Activated naive CD4-positive, alpha-beta T cell treated with anti-CD3 and anti-CD28 coated beads for 36 hours (primary cell): ENCODE measurements around the gene DRAXIN. TPM values are rescaled to one million over a fixed set of nuclear protein-coding genes. Genes with fewer than 3 reads are reported as not detected.

Source experiments
- CTCF ChIA-PET: fragments of 350-600 bp; sonication (Branson Sonifier 250); formaldehyde crosslinking; loops from one replicate; lab custom pipeline; 2021; ENCODE audit warnings: antibody characterized with exemption; lab: Charles Lee
- DNase-seq: peaks from one replicate; pipeline ENCODE4 v3.0.0-alpha.2; 2020
- H3K27ac Mint-ChIP-seq: one replicate; pipeline ENCODE4 v1.8.0; 2021; ENCODE audit warnings: mild to moderate bottlenecking, mixed read lengths
- H3K27me3 Mint-ChIP-seq: one replicate; pipeline ENCODE4 v1.8.0; 2021; ENCODE audit warnings: low read depth, mixed read lengths
- H3K36me3 Mint-ChIP-seq: one replicate; pipeline ENCODE4 v1.8.0; 2021; ENCODE audit warnings: low read depth, mixed read lengths
- H3K4me1 Mint-ChIP-seq: one replicate; pipeline ENCODE4 v1.8.0; 2021; ENCODE audit warnings: low read depth, mixed read lengths
- H3K4me3 Mint-ChIP-seq: one replicate; pipeline ENCODE4 v1.8.0; 2021; ENCODE audit warnings: mild to moderate bottlenecking, moderate library complexity, mixed read lengths
- H3K9me3 Mint-ChIP-seq: one replicate; pipeline ENCODE4 v1.8.0; 2021; ENCODE audit warnings: mixed read lengths
- intact Hi-C: fragments of 100-400 bp; cut with micrococcal nuclease; formaldehyde crosslinking; loops from one replicate; pipeline ENCODE4 v1.15.1; 2023
- total RNA-seq, 2 experiments: library from RNA; stranded (reverse); gene quantifications; one replicate each; pipeline ENCODE4 v1.2.3, GENCODE V29; 2021

Gene DRAXIN
- total RNA-seq, 2 experiments from 2014 or later = 0.26 to 0.30 TPM

GRCh38 chr1:11722538-11722937 is 31.0 kb downstream of the DRAXIN start:
- Mint-ChIP-seq H3K9me3 (no peaks in the 10 kb centered on the region), H3K27me3 (no peaks in the 10 kb centered on the region), H3K4me1 (peaks cover 20% of the 10 kb centered on the region), H3K4me3 (no peak overlapping the region), H3K36me3 (no peaks in the 10 kb centered on the region), H3K27ac (no peak overlapping the region)
- CTCF ChIA-PET = interaction anchor here (0.6 to 1.1 kb wide), 4 partner anchors 58 to 546 kb away, joined by 3 to 5 read pairs (median 4); partner anchors contain the start of gene FBXO6
- DNase-seq = no peak
- intact Hi-C loops = no loop called here

- intact Hi-C loops = no loop called here
- H3K9me3 Mint-ChIP-seq = no peaks in the 10 kb centered on the region
- no peak overlapping the region for H3K27ac Mint-ChIP-seq
- DNase-seq = no peak
- no peak overlapping the region for H3K4me3 Mint-ChIP-seq
- H3K36me3 Mint-ChIP-seq = no peaks in the 10 kb centered on the region
- H3K27me3 Mint-ChIP-seq = no peaks in the 10 kb centered on the region
- CTCF ChIA-PET = interaction anchor here (0.7 kb wide), 1 partner anchor 79 kb away, joined by 3 read pairs; no protein-coding TSS in a partner anchor
- H3K4me1 Mint-ChIP-seq = peaks cover 21% of the 10 kb centered on the region
These were observed 34.1 kb downstream of the DRAXIN start for GRCh38 chr1:11725616-11726015.

- CTCF ChIA-PET = no interaction called here
These were observed 35.6 kb downstream of the DRAXIN start for GRCh38 chr1:11727119-11727518.

GRCh38 chr1:11728126-11728806 is 36.8 kb downstream of the DRAXIN start:
- CTCF ChIA-PET = no interaction called here
- intact Hi-C loops = no loop called here
- no peaks in the 10 kb centered on the region for H3K27me3 Mint-ChIP-seq
- no peaks in the 10 kb centered on the region for H3K9me3 Mint-ChIP-seq
- peaks cover 42% of the 10 kb centered on the region for H3K4me1 Mint-ChIP-seq
- H3K4me3 Mint-ChIP-seq = no peak overlapping the region
- no peaks in the 10 kb centered on the region for H3K36me3 Mint-ChIP-seq
- DNase-seq = no peak
- H3K27ac Mint-ChIP-seq = no peak overlapping the region

More at GRCh38 chr1:11727119-11727518, 35.6 kb downstream of the DRAXIN start:
- intact Hi-C loops = no loop called here
- Mint-ChIP-seq H3K9me3 (no peaks in the 10 kb centered on the region), H3K36me3 (no peaks in the 10 kb centered on the region), H3K4me1 (peaks cover 35% of the 10 kb centered on the region), H3K4me3 (no peak overlapping the region), H3K27ac (no peak overlapping the region), H3K27me3 (no peaks in the 10 kb centered on the region)
- DNase-seq = no peak

- Mint-ChIP-seq H3K4me3 (no peak overlapping the region), H3K27ac (no peak overlapping the region), H3K9me3 (no peaks in the 10 kb centered on the region), H3K27me3 (no peaks in the 10 kb centered on the region), H3K4me1 (peaks cover 44% of the 10 kb centered on the region), H3K36me3 (no peaks in the 10 kb centered on the region)
- CTCF ChIA-PET = no interaction called here
- intact Hi-C loops = no loop called here
- DNase-seq = no peak
These were observed 37.6 kb downstream of the DRAXIN start for GRCh38 chr1:11729155-11729497.

- H3K4me1 Mint-ChIP-seq = peaks cover 44% of the 10 kb centered on the region
- H3K9me3 Mint-ChIP-seq = no peaks in the 10 kb centered on the region
- peak overlapping the region; percentile 65 for H3K4me3 Mint-ChIP-seq
- CTCF ChIA-PET = interaction anchor here (0.6 kb wide), 1 partner anchor 506 kb away, joined by 4 read pairs; no protein-coding TSS in a partner anchor
- DNase-seq = no peak
- intact Hi-C loops = loop anchor here (5.0 kb wide), 1 partner anchor 47 kb away; the partner anchor contains the start of gene MAD2L2
- H3K27ac Mint-ChIP-seq = peak overlapping the region; percentile 57
- H3K27me3 Mint-ChIP-seq = no peaks in the 10 kb centered on the region
- no peaks in the 10 kb centered on the region for H3K36me3 Mint-ChIP-seq
These were observed 38.3 kb downstream of the DRAXIN start for GRCh38 chr1:11729498-11730428.

GRCh38 chr1:11730429-11730891 is 39.0 kb downstream of the DRAXIN start:
- peak overlapping the region; percentile 57 for H3K27ac Mint-ChIP-seq
- CTCF ChIA-PET = interaction anchor here (0.6 to 1.2 kb wide), 4 partner anchors 11 to 507 kb away, joined by 3 to 5 read pairs (median 4); no protein-coding TSS in a partner anchor
- peak; percentile 59 for DNase-seq
- H3K36me3 Mint-ChIP-seq = no peaks in the 10 kb centered on the region
- H3K4me3 Mint-ChIP-seq = peak overlapping the region; percentile 65
- intact Hi-C loops = loop anchor here (5.0 kb wide), 1 partner anchor 48 kb away; the partner anchor contains the start of gene MAD2L2
- H3K4me1 Mint-ChIP-seq = peaks cover 42% of the 10 kb centered on the region
- H3K27me3 Mint-ChIP-seq = no peaks in the 10 kb centered on the region
- H3K9me3 Mint-ChIP-seq = no peaks in the 10 kb centered on the region

GRCh38 chr1:11731691-11732283 is 40.3 kb downstream of the DRAXIN start:
- H3K4me1 Mint-ChIP-seq = peaks cover 37% of the 10 kb centered on the region
- peak; percentile 57 for DNase-seq
- CTCF ChIA-PET = interaction anchor here (1.0 to 1.2 kb wide), 2 partner anchors 13 to 86 kb away, joined by 4 to 5 read pairs; no protein-coding TSS in a partner anchor
- intact Hi-C loops = loop anchor here (5.0 kb wide), 1 partner anchor 49 kb away; the partner anchor contains the start of gene MAD2L2
- H3K36me3 Mint-ChIP-seq = no peaks in the 10 kb centered on the region
- no peaks in the 10 kb centered on the region for H3K27me3 Mint-ChIP-seq
- no peaks in the 10 kb centered on the region for H3K9me3 Mint-ChIP-seq
- peak overlapping the region; percentile 59 for H3K27ac Mint-ChIP-seq
- peak overlapping the region; percentile 65 for H3K4me3 Mint-ChIP-seq

GRCh38 chr1:11733306-11733705 is 41.8 kb downstream of the DRAXIN start:
- CTCF ChIA-PET = no interaction called here
- Mint-ChIP-seq H3K27me3 (no peaks in the 10 kb centered on the region), H3K36me3 (no peaks in the 10 kb centered on the region), H3K27ac (peak overlapping the region; percentile 41), H3K4me1 (peaks cover 51% of the 10 kb centered on the region), H3K4me3 (no peak overlapping the region), H3K9me3 (no peaks in the 10 kb centered on the region)
- intact Hi-C loops = loop anchor here (5.0 kb wide), 1 partner anchor 51 kb away; the partner anchor contains the start of gene MAD2L2
- DNase-seq = no peak

- no peak for DNase-seq
- Mint-ChIP-seq H3K27me3 (no peaks in the 10 kb centered on the region), H3K36me3 (no peaks in the 10 kb centered on the region), H3K9me3 (no peaks in the 10 kb centered on the region), H3K4me3 (peak overlapping the region; percentile 96), H3K27ac (peak overlapping the region; percentile 11), H3K4me1 (peaks cover 51% of the 10 kb centered on the region)
- intact Hi-C loops = loop anchor here (5.0 kb wide), 1 partner anchor 172 kb away; no protein-coding TSS in a partner anchor
- CTCF ChIA-PET = interaction anchor here (2.1 to 2.5 kb wide), 2 partner anchors 14 to 85 kb away, joined by 7 to 13 read pairs; no protein-coding TSS in a partner anchor
These were observed 44.0 kb downstream of the DRAXIN start for GRCh38 chr1:11735531-11735853.

- Mint-ChIP-seq H3K9me3 (no peaks in the 10 kb centered on the region), H3K27me3 (no peaks in the 10 kb centered on the region), H3K4me3 (peak within 1 kb of the TSS; percentile 96), H3K27ac (peak within 1 kb of the TSS; percentile 93), H3K4me1 (peaks cover 51% of the 10 kb centered on the region), H3K36me3 (no peaks in the 10 kb centered on the region)
- intact Hi-C loops = loop anchor here (2.0 to 5.0 kb wide), 2 partner anchors 71 to 171 kb away; partner anchors contain the start of gene CLCN6
- peak; percentile 92 for DNase-seq
- CTCF ChIA-PET = interaction anchor here (1.8 to 2.5 kb wide), 4 partner anchors 13 to 85 kb away, joined by 6 to 13 read pairs (median 9); partner anchors contain the start of gene FBXO6
These were observed 44.6 kb downstream of the DRAXIN start, which contains the start of gene AGTRAP for GRCh38 chr1:11735854-11736745. Gene AGTRAP (plus strand): TSS chr1:11736136. CDS start chr1:11736209, 73 bp downstream.
